Kidney tubule cell (primary cell): Measurements from ENCODE around the gene ZC3H14.

Experiments used
- DNase-seq: peaks from one replicate; pipeline ENCODE4 v3.0.0-alpha.2; 2018; ENCODE audit warnings: low spot score

The ZC3H14 gene

DNA sequence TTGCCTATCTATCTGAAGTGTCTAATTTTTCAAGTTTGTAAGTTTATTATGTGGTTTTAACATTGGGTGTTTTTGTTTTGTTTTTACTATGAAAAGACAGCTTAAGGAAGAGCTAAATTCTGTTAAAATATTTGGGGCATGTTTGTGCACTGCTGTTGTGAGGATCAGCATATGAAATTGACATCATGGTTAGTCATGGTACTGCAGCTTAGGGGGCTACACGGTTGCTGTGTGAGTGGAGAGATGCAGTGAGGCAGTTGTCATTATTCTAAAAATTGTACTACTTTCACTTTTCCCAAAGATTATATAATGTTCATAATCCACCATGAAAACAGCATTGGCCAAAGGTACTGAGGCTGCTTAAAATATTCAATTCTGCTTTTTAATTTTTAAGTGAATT lies 49.0 kb downstream of the ZC3H14 start:
- DNase-seq, result no peak

DNA sequence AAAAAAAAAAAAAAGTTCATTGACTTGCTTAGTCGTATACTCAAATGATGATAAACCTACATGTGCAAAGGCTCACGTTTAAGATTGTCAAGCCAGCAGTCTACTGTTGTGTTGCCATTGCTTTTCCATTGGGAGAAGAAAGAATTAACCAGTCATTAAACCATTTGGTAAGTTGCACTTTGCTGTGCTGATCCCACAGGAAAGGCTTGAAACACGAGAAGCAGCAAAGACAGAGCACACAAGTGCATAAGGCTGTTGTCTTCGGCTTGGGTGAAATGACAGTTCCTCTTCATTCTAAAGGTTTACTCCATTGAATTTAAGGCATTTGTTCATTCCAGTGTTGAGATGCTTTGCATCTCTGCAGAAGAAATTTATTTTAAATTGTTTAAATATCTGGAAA lies 50.1 kb downstream of the ZC3H14 start:
- no peak for DNase-seq

DNA sequence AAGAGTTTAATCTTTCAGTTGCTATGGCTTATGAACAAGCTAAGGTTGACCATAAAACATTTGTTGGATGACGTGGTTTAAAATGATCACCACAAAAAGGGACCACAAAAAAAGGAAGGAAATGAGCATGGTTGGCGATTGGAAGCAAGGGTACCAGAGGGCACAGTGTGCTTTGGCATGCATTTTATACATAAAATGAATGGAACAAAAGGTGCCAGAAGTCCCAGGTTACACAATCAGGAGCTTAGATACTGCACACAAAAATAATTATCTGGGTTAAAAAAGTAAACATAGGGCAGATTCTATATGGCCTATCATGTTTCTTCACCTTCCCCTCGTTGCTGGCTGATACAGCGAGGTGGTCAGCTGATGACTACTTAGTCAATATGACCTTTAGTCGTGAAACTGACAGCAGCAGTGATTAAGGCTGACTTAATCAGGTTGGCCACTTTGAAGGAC lies 50.7 kb downstream of the ZC3H14 start:
- DNase-seq, result peak; percentile 69

DNA sequence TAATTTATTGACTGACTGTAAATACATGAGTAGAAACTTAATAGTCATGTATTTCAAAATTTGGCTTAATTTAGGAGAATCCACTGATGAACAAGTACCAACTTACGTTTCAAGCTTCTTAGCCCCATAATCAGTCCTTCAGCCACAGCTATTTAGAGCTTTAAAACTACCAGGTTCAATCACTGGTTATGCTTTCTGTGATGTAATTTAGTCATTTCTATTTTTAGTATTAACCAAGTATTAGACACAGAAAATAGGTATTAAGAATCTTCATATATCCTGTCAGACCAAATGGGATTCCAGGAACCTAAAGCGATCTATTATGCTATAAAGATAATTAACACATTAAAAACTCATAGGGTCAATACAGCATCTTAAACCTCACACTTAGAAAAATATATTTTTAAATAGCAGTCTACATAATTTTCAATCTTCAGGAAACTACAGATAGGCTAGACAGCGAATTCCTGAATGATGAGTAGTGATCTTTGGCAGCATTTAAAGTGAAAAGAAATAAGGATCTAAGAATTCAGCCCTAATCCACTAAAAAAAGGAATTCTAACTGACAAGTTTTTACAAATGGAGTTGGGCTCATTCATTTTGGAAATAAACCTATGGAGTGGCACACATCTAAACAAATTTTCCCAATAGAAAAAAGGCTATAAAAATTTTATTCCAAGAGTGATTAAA lies 51.5 kb downstream of the ZC3H14 start:
- DNase-seq, result peak; percentile 56

DNA sequence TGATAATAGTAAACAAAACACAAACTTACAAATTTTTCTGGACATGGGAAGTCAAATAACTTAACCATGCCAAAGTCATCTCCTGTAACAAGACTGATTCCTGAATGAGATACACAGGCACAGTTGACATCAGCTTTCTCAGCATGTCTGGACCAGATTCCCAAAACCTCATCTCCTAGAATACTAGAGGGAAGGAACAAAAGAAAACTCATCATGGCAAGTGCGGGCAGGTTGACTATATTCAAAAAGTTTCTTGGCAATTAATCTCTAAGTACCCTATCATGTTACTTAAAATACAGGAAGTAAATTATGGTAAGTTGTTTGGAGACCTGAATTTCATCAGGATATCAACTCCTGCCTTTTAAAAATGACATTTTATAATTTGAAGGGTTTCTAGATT lies 53.9 kb downstream of the ZC3H14 start:
- no peak for DNase-seq

DNA sequence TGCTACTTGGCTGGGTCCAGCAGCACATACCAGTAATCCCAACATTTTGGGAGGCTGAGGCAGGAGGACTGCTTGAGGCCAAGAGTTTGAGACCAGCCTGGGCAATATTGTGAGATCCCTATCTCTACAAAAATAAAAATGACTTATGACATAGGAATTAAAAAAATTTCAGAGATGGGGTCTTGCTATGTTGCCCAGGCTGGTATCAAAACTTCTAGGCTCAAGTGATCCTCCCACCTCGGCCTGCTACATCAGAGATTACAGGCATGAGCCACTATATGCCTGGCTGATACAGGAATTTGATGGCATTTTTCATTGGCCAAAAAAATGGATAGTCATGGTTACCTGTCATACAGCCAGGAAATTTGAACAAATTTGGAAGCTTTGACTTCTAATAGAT lies 54.6 kb downstream of the ZC3H14 start:
- no peak for DNase-seq

DNA sequence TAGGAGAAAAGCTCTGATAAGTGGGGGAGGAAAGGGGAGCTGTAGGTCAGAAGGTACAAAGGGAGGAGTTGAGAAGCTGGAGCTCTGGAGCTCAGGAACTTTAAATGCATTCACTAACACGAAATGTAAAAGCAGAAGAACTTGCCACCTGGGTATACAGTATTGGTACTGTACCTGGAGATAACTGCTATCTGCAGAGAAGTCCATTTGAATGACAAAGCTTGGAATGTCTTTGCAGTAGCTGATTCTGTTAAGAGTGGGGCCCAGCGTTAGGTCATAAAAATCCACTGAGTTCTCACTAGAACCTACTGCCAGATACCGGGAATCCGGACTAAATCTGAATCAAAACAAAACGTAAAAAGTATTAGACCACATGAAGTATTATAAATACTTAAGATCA lies 55.6 kb downstream of the ZC3H14 start:
- no peak for DNase-seq

DNA sequence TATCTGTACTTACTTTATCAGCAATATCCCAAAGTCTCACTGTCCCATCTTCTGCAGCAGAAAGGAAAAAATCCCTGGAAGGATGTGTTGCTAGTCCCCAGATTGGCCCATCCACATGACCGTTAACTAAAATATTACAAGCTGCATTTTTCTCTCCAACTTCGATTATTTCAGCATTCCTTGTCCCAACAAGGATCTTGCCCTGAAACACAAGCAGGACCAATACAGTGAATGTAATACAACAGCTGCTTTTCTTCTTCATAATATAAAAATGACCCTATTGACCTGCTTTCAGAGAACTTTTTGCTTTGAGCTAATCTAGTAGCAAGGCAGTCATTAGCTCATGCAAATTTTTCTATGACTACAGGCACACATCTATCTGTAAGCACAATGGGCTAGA lies 58.3 kb downstream of the ZC3H14 start:
- no peak for DNase-seq

DNA sequence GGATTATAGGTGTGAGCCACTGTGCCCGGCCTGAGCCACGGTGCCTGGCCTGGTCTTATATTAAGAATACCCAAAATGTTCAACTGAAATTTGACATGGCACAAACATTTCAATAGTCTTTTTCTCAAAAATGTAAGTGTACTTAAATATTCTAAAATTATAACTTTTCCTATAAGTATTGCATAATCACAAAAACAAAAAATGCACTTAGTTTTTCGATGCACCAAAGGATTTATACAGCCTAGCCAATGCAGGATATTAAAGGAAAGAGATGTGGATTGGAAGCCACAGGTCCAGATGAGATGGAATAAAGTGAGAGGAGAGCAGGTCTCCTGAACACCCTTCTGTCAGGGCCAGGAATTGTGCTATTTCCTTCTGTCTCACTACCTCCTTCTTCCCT lies 62.8 kb downstream of the ZC3H14 start:
- DNase-seq, result no peak

DNA sequence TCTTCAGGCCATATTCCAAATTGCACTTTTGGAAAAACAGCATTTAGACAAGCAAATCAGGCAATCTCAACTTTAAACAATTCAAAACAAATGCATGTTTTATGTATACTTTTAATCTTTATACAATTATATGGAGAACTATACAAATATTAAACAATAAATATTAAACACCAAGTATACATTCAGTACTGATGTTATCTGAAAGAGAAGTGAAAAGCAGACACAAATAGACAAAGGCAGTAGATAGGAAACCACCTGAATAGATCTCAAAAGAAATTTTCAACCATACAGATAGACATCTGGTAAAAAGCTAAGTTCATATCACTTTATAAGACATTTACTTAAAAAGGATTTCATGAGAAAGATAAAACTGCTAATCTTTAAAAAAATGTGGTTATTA lies 65.2 kb downstream of the ZC3H14 start:
- no peak for DNase-seq

DNA sequence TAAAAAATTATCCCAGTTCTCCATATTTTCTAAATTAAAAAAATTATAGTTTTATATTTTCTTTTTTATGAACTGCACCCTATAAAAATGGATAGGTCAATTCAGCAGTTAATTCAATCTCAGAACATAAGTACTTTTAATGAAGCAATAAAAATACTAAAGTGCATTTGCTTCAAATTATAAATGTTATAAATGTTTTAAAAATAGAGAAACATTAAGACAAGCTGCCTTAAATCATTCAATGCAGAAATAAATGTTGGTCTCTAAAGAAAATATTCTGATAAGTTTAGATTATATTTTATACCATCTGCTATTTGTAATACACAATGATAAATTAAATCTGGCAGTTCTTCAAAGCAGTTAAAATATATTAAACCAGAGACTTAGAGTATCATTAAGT lies 65.6 kb downstream of the ZC3H14 start:
- no peak for DNase-seq

DNA sequence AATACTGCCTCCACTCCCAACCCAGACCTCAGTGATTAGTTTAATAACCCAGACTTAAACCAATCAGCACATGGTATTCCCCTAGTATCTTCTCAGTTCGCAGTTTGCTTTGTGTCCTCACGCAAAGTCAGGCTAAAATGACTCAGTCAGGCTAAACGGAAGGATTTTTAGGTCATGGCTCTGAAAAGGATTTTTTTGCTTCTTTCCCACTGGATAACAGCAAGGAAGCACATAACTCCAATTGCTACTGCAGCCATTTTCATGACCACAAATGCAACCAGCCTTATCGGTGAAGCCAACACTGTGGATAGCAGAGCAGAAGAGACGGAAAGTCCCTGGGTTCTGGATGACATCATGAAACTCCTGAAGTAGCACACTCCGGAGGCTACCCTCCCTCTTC lies 67.7 kb downstream of the ZC3H14 start:
- DNase-seq, result peak; percentile 99

DNA sequence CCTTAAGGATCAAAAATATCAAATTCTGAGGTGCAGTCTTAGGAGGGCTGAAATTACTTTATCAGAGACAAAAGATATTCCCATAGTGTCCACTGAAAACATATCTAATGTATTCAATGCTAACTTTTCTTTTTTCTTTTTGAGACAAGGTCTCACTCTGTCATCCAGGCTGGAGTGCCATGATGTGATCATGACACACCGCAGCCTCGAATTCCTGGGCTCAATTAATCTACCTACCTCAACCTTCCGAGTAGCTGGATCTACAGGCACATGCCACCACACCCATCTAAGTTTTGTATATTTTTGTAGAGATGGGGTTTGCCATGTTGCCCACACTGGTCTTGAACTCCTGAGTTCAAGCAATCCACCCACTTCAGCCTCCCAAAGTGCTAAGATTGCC lies 68.3 kb downstream of the ZC3H14 start:
- peak; percentile 77 for DNase-seq

DNA sequence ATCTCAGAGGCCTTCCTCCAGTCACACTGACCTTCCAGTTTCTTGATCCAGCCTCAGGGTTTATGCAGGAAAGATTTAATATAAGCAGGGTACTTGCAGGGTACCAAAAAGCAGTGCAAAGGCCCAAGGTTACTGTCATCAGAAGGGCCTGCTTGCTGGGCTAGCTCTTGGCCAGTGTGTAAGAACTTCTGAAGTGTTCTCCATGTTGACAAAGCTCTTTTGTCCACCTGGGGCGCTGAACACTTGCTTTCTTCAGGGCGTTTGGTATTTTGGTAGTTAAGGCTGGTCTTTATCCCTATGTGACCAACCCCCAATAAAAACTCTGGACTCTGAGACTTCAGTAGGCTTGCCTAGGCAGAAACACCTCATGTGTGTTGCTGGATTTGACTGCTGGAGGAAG lies 69.7 kb downstream of the ZC3H14 start:
- DNase-seq, result no peak

DNA sequence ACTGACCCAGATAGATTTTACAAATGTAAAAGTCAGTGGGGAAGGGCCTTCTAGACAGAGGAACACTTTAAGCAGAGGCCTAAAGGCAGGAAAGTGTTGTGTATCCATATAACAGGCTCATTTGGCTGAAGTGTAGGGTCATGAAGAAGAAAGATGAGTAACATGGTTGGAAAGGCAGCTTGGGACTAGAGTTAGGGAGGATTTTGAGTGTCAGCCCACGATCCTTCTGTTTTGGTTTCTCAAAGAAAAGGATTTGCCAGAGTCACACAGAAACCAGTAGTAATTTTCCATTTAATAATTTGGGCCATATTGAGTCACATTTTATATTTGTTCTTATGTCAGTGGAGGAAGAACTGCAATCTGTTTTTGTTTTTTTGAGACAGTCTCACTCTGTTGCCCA lies 76.4 kb downstream of the ZC3H14 start:
- no peak for DNase-seq

DNA sequence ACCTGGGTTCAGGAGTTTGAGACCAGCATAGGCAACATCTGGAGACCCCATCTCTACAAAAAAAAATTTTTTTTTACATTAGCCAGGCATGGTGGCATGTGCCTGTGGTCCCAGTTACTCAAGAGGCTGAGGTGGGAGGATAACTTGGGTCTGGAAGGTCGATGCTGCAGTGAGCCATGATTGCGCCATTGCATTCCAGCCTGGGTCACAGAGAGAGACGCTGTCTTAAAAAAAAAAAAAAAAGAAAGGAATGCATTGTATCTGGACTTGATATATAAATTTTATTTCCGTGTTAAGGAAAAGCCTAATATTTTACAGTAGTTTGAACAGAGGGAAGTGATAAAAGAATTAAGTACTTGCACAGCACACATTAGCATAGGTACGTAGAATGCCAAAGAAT lies 97.2 kb downstream of the ZC3H14 start:
- DNase-seq, result no peak

DNA sequence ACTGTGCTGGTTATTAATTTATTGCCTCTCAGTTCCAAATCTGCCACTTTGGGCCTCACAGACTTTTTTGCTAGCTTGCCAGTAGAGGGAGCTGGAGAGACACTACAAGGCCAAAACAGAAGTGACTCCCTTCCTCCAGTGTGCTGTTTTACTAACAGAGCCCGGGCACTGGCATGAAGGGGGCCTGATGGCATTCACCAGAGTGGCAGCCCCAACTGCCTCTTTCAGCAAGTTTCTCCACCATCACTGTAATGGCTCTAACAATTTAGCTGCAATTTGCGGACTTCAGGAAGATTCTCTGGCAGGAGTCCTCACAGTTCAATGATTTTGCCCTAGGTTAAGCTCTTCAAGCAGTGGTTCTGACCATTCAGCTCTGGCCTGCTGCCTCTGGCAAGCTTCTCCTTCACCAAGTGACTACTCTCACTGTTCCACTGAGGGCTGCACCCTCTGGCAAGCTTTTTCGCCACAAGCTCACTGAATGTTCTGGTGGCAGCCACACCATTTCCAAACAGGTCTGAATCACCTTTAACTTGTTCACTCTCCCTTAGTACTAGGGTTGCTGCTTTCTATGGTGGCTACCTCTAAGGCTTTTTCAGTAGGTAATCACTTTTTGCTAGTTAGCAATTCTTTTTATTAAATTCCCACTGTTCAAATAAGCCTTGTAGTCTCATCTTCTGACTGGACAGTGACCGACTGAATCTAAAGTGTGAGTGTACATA lies 104.9 kb downstream of the ZC3H14 start:
- peak; percentile 83 for DNase-seq

DNA sequence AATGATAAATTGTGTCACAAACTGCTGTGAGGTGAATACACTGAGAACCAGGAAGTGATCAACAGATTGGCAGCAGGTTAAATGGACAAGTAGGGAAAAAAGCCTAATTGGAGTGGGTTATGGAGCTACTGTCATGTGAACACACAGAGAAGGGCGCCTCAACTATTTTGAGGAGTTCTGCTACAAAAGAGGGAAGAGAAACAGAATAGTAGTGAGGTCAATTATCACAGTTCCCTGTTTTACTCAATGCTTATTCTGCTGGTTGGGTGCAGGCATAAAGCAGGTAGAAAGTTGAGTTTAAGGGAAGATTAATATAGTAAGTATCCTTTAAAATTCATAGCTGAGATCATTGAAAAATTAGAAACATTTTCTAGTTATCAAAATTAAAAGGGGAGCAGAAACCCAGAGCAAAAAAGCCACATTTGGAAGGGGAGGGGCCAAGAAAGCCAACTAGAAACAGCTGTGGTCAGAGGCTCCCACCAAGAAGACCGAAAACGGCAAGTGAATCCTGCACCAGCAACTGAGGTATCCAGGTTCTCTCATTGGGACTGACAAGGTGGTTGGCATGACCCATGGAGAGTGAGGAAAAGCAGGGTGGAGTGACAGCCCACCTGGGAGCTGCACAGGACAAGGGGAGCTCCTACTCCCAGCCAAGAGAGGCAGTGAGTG lies 105.7 kb downstream of the ZC3H14 start:
- DNase-seq, result no peak

DNA sequence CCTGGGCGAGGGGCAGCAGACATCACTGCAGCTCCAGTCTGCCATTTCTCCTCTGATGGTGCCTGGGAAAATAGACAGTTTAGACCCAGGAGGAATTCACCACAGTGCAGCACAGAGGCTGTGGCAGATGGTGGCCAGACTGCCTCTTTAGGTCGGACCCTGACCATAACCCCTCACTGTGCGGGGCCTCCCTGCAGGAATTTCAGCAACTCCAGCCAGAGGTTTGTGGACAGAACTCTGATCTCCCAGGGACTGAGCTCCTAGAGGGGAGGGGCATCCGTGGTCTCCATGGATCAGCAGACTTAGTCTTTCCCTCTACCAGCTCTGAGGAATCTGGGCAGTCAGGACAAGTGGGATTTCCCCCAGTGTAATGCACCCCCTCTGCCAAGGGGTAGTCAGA lies 106.5 kb downstream of the ZC3H14 start:
- DNase-seq, result peak; percentile 6
